ENCODE data around the gene NID1.
"Not testable (repeated sequence)": the region's sequence is repeated elsewhere in the genome, so short reads cannot be mapped to it uniquely, and the experiment has no call there.

DNA sequence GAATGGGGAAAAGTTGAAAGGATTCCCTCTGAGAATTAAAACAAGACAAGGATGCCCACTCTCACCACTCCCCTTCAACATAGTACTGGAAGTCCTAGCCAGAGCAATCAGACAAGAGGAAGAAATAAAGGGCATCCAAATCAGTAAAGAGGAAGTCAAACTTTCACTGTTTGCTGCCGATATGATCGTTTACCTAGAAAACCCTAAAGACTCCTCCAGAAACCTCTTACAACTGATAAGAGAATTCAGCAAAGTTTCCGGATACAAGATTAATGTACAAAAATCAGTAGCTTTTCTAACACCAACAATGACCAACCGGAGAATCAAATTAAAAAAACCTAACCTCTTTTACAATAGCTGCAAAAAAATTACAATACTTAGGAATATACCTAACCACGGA is 98.8 kb downstream of the NID1 start:
- TF ChIP-seq, protein P1, sequence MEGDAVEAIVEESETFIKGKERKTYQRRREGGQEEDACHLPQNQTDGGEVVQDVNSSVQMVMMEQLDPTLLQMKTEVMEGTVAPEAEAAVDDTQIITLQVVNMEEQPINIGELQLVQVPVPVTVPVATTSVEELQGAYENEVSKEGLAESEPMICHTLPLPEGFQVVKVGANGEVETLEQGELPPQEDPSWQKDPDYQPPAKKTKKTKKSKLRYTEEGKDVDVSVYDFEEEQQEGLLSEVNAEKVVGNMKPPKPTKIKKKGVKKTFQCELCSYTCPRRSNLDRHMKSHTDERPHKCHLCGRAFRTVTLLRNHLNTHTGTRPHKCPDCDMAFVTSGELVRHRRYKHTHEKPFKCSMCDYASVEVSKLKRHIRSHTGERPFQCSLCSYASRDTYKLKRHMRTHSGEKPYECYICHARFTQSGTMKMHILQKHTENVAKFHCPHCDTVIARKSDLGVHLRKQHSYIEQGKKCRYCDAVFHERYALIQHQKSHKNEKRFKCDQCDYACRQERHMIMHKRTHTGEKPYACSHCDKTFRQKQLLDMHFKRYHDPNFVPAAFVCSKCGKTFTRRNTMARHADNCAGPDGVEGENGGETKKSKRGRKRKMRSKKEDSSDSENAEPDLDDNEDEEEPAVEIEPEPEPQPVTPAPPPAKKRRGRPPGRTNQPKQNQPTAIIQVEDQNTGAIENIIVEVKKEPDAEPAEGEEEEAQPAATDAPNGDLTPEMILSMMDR (IDR thresholded peaks at IDR 0.05) = not testable (repeated sequence)
- TF ChIP-seq POLR2A, POLR2AphosphoS5, EP300 (IDR thresholded peaks at IDR 0.05): not testable (repeated sequence)

All from upper lobe of left lung (tissue), 4 donors.